Measurements from ENCODE around the gene HYLS1. TPM values are rescaled to one million over a fixed set of nuclear protein-coding genes. Genes with fewer than 3 reads are reported as not detected.

Gene HYLS1
- total and polyA plus RNA-seq, 9 of the 15 experiments (the other 6 are each of a cell fraction or from before 2014, with no cell fraction given), result 2.7 to 8.2 (median 4.8) TPM

DNA sequence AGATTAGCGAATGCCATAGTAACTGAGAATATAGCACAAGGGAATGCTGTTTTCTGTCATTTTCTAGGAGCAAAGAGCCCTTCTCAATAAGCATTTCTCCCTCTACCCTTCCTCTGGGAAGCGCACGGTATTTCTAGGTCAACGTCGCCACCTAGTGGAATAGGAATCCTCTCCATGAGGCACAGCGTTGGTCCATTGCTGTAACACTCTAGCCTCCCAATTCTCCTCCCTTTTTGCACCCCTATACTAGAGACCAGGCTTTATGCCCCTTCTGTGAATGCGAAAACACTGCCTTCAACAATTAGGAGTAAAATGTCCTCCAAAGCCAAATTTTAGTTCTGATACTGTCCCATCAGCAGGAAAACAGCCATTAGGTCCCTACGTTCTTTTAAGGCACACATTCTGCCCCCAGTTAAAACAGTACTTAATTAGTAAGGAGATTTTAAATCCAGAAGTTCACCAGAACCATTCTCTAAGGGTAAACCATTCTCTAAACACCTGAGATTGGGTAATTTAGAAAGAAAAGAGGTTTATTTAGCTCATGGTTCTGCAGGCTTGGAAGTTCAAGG lies 12.8 kb upstream of the HYLS1 start (continued):
- TF ChIP-seq, protein P1, sequence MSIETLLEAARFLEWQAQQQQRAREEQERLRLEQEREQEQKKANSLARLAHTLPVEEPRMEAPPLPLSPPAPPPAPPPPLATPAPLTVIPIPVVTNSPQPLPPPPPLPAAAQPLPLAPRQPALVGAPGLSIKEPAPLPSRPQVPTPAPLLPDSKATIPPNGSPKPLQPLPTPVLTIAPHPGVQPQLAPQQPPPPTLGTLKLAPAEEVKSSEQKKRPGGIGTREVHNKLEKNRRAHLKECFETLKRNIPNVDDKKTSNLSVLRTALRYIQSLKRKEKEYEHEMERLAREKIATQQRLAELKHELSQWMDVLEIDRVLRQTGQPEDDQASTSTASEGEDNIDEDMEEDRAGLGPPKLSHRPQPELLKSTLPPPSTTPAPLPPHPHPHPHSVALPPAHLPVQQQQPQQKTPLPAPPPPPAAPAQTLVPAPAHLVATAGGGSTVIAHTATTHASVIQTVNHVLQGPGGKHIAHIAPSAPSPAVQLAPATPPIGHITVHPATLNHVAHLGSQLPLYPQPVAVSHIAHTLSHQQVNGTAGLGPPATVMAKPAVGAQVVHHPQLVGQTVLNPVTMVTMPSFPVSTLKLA (conservative IDR thresholded peaks at IDR 0.05), result peak in 1 of 2 experiments; percentile 37; a peak in 1 of 4 replicates
- TF ChIP-seq NRF1 (conservative IDR thresholded peaks at IDR 0.05 in 1 of 2, IDR thresholded peaks at IDR 0.05 in 1 of 2) (no peak), RBM15 (IDR thresholded peaks at IDR 0.05; ENCODE audit: insufficient read depth, low read length) (no peak), MAZ (CRISPR knock-in tag; conservative IDR thresholded peaks at IDR 0.05 in 1 of 2, IDR thresholded peaks at IDR 0.05 in 1 of 2) (0 out of 4 replicates have a peak, but pooled peaks of 1 of the 2 experiments have one; percentile 18), L3MBTL2 (IDR thresholded peaks at IDR 0.05) (0 out of 2 replicates have a peak, but pooled peaks have one; percentile 22), RB1 (IDR thresholded peaks at IDR 0.05; ENCODE audit: low read depth) (peak; percentile 15; the same call in 1 of the 2 replicates), SPI1 (IDR thresholded peaks at IDR 0.05; ENCODE audit: borderline replicate concordance, low read depth, low read length) (0 out of 2 replicates have a peak, but pooled peaks have one; percentile 11), SOX6 (IDR thresholded peaks at IDR 0.05) (no peak), STAG1 (CRISPR knock-in tag; IDR thresholded peaks at IDR 0.05; ENCODE audit: borderline replicate concordance) (peak; percentile 41; the same call in 1 of the 2 replicates), MYC (IDR thresholded peaks at IDR 0.05; ENCODE audit: low read depth, low read length) (peak; percentile 66; the same call in 1 of the 2 replicates), MYC (CRISPR knock-in tag; IDR thresholded peaks at IDR 0.05; ENCODE audit: borderline replicate concordance, low read depth) (no peak), CC2D1A (IDR thresholded peaks at IDR 0.05) (0 out of 2 replicates have a peak, but pooled peaks have one; percentile 23), JUND (IDR thresholded peaks at IDR 0.05; ENCODE audit: borderline replicate concordance, low read depth, low read length) (0 out of 2 replicates have a peak, but pooled peaks have one; percentile 22), JUND (tag; IDR thresholded peaks at IDR 0.05; ENCODE audit: borderline replicate concordance, low read depth, low read length) (no peak), ARID2 (IDR thresholded peaks at IDR 0.05) (0 out of 2 replicates have a peak, but pooled peaks have one; percentile 26), ATF1 (CRISPR knock-in tag; IDR thresholded peaks at IDR 0.05) (no peak), ATF1 (tag; IDR thresholded peaks at IDR 0.05) (peak; percentile 34; the same call in 1 of the 2 replicates), TOE1 (IDR thresholded peaks at IDR 0.05; ENCODE audit: borderline replicate concordance) (0 out of 2 replicates have a peak, but pooled peaks have one; percentile 30), TOE1 (CRISPR knock-in tag; IDR thresholded peaks at IDR 0.05; ENCODE audit: borderline replicate concordance, low read depth) (no peak)
- TF ChIP-seq, protein P2, sequence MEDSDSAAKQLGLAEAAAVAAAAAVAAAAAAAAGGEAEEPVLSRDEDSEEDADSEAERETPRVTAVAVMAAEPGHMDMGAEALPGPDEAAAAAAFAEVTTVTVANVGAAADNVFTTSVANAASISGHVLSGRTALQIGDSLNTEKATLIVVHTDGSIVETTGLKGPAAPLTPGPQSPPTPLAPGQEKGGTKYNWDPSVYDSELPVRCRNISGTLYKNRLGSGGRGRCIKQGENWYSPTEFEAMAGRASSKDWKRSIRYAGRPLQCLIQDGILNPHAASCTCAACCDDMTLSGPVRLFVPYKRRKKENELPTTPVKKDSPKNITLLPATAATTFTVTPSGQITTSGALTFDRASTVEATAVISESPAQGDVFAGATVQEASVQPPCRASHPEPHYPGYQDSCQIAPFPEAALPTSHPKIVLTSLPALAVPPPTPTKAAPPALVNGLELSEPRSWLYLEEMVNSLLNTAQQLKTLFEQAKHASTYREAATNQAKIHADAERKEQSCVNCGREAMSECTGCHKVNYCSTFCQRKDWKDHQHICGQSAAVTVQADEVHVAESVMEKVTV (CRISPR knock-in tag; IDR thresholded peaks at IDR 0.05), result peak; percentile 63; the same call in 1 of the 2 replicates
- TF ChIP-seq, protein P3, sequence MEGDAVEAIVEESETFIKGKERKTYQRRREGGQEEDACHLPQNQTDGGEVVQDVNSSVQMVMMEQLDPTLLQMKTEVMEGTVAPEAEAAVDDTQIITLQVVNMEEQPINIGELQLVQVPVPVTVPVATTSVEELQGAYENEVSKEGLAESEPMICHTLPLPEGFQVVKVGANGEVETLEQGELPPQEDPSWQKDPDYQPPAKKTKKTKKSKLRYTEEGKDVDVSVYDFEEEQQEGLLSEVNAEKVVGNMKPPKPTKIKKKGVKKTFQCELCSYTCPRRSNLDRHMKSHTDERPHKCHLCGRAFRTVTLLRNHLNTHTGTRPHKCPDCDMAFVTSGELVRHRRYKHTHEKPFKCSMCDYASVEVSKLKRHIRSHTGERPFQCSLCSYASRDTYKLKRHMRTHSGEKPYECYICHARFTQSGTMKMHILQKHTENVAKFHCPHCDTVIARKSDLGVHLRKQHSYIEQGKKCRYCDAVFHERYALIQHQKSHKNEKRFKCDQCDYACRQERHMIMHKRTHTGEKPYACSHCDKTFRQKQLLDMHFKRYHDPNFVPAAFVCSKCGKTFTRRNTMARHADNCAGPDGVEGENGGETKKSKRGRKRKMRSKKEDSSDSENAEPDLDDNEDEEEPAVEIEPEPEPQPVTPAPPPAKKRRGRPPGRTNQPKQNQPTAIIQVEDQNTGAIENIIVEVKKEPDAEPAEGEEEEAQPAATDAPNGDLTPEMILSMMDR (IDR thresholded peaks at IDR 0.05 in 2 of 3, conservative IDR thresholded peaks at IDR 0.05 in 1 of 3; ENCODE audit: insufficient read depth in 2 of 3, low read depth in 1 of 3, low read length in 3 of 3), result peak; percentile 81 to 89 (median 84)

All from K562 (cell line).